Measurements from ENCODE around the gene AHI1. TPM values are rescaled to one million over a fixed set of nuclear protein-coding genes. Genes with fewer than 3 reads are reported as not detected.

The AHI1 gene
- total RNA-seq, 1 experiment from 2014 or later = 26.5 TPM

DNA sequence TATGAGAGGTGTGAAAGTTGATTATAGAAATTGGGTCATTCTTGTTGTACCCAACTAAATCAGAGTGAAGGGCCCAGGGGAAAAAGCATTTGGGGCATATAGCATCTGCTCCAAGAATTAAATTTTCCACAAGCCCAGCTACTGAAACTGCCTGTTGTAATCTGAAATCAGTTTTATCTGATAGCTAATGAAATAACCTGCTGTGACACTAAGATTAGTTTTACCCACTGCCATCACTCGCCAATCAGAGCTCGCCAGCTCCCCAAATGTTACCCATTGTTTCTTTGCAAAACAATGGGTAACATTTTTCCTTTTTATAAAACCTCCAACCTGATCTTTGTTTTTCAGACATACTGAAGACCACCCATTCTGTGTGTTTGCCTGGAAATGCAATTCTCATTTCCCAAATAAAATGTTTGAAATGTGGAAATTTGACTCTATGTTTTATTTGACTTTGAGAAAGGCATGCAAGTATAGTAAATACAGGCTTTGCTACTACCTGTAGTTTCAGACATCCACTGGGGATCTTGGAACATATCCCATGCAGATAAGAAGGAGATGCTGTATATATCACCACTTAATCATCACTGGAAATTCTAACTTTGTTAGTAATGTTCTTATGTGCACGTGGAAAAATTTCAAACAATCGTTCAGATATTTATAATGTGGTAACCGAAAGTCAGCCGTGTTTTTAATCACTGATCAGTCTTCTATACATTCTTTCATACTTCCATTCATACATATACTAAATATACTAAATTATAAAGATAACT, 6.3 kb upstream of the AHI1 start:
- Mint-ChIP-seq H3K4me3 (ENCODE audit: unreplicated experiment) (no peak overlapping the region), H3K27ac (ENCODE audit: low read depth, unreplicated experiment) (no peak overlapping the region), H3K27me3 (ENCODE audit: insufficient read depth, unreplicated experiment) (no peaks in the 10 kb centered on the region), H3K4me1 (ENCODE audit: insufficient read depth, unreplicated experiment) (no peaks in the 10 kb centered on the region), H3K9me3 (ENCODE audit: unreplicated experiment) (no peaks in the 10 kb centered on the region), H3K36me3 (ENCODE audit: insufficient read depth, unreplicated experiment) (no peaks in the 10 kb centered on the region)
- ChIA-PET POLR2A (interaction anchor here (1.0 kb wide), 1 partner anchor 723 kb away, joined by 4 read pairs; no protein-coding TSS in a partner anchor), CTCF (interaction anchor here (0.6 to 1.4 kb wide), 2 partner anchors 348 to 722 kb away, joined by 6 to 10 read pairs; no protein-coding TSS in a partner anchor)
- intact Hi-C loops (cut with micrococcal nuclease) = no loop called here
- no peak for TF ChIP-seq CTCF (IDR thresholded peaks at IDR 0.05; ENCODE audit: unreplicated experiment)
- DNase-seq (ENCODE audit: unreplicated experiment) = no peak
- no TSS peak for BruUV-seq (replicated peaks)

- POLR2A ChIA-PET = interaction anchor here (0.6 to 4.7 kb wide), 17 partner anchors 13 to 1260 kb away, joined by 3 to 71 read pairs (median 4); partner anchors contain the start of genes BCLAF1, MAP7, MTFR2 and PDE7B
- intact Hi-C loops (cut with micrococcal nuclease) = loop anchor here (2.0 to 5.0 kb wide), 2 partner anchors 47 to 789 kb away; partner anchors contain the start of gene BCLAF1
Measured at GRCh38 chr6:135499441-135500340, 2.2 kb upstream of the AHI1 start.

GRCh38 chr6:135498185-135498841, 773 bp upstream of the AHI1 start:
- no peaks in the 10 kb centered on the region for H3K36me3 Mint-ChIP-seq (ENCODE audit: insufficient read depth, unreplicated experiment)
- no peak for TF ChIP-seq CTCF (IDR thresholded peaks at IDR 0.05; ENCODE audit: unreplicated experiment)
- no peaks in the 10 kb centered on the region for H3K27me3 Mint-ChIP-seq (ENCODE audit: insufficient read depth, unreplicated experiment)
- intact Hi-C loops (cut with micrococcal nuclease) = loop anchor here (2.0 to 5.0 kb wide), 2 partner anchors 46 to 790 kb away; partner anchors contain the start of gene BCLAF1
- CTCF ChIA-PET = interaction anchor here (0.6 to 1.9 kb wide), 7 partner anchors 9 to 748 kb away, joined by 3 to 17 read pairs (median 4); no protein-coding TSS in a partner anchor
- peaks cover 7% of the 10 kb centered on the region for H3K4me1 Mint-ChIP-seq (ENCODE audit: insufficient read depth, unreplicated experiment)
- no peak overlapping the region for H3K4me3 Mint-ChIP-seq (ENCODE audit: unreplicated experiment)
- H3K27ac Mint-ChIP-seq (ENCODE audit: low read depth, unreplicated experiment) = no peak overlapping the region
- POLR2A ChIA-PET = interaction anchor here (0.6 to 4.7 kb wide), 32 partner anchors 8 to 1053 kb away, joined by 3 to 71 read pairs (median 4); partner anchors contain the start of genes BCLAF1, HBS1L, MAP7 and MTFR2
- peak; percentile 85 for DNase-seq (ENCODE audit: unreplicated experiment)
- TSS peak; percentile 64 for BruUV-seq (replicated peaks)
- H3K9me3 Mint-ChIP-seq (ENCODE audit: unreplicated experiment) = no peaks in the 10 kb centered on the region

More at GRCh38 chr6:135499441-135500340, 2.2 kb upstream of the AHI1 start:
- BruUV-seq (replicated peaks) = no TSS peak
- Mint-ChIP-seq H3K36me3 (ENCODE audit: insufficient read depth, unreplicated experiment) (no peaks in the 10 kb centered on the region), H3K27me3 (ENCODE audit: insufficient read depth, unreplicated experiment) (no peaks in the 10 kb centered on the region), H3K4me1 (ENCODE audit: insufficient read depth, unreplicated experiment) (peaks cover 7% of the 10 kb centered on the region), H3K4me3 (ENCODE audit: unreplicated experiment) (no peak overlapping the region), H3K9me3 (ENCODE audit: unreplicated experiment) (no peaks in the 10 kb centered on the region), H3K27ac (ENCODE audit: low read depth, unreplicated experiment) (no peak overlapping the region)
- no peak for DNase-seq (ENCODE audit: unreplicated experiment)
- CTCF ChIA-PET = interaction anchor here (0.6 to 1.9 kb wide), 6 partner anchors 37 to 818 kb away, joined by 3 to 17 read pairs (median 4); no protein-coding TSS in a partner anchor
- no peak for TF ChIP-seq CTCF (IDR thresholded peaks at IDR 0.05; ENCODE audit: unreplicated experiment)
